Trophoblast cell (in vitro differentiated cells and primary cell): Measurements from ENCODE around the gene MEAF6.

Experiments
- DNase-seq, 2 donors: peaks; one replicate each; pipeline ENCODE4 v3.0.0-alpha.2; 2016
- H2AFZ ChIP-seq: 2 replicates; pipeline ENCODE4 v1.6.1; 2013; ENCODE audit warnings: low read length, moderate library complexity, mild to moderate bottlenecking; ENCODE audit not compliant: insufficient read depth, poor library complexity
- H2AK5ac ChIP-seq: 2 replicates; pipeline ENCODE4 v1.6.1; 2013; ENCODE audit warnings: mild to moderate bottlenecking, low read length
- H2BK120ac ChIP-seq: 2 replicates; pipeline ENCODE4 v1.6.1; 2013; ENCODE audit warnings: low read length, mild to moderate bottlenecking, moderate library complexity; ENCODE audit not compliant: insufficient read depth, poor library complexity
- H2BK12ac ChIP-seq: 2 replicates; pipeline ENCODE4 v1.6.1; 2013; ENCODE audit warnings: mild to moderate bottlenecking, low read length, moderate library complexity
- H2BK5ac ChIP-seq: 2 replicates; pipeline ENCODE4 v1.6.1; 2013; ENCODE audit warnings: low read length, low read depth, moderate library complexity, mild to moderate bottlenecking; ENCODE audit not compliant: poor library complexity
- H3K14ac ChIP-seq: 2 replicates; pipeline ENCODE4 v1.6.1; 2013; ENCODE audit warnings: mild to moderate bottlenecking, low read length
- H3K18ac ChIP-seq: 2 replicates; pipeline ENCODE4 v1.6.1; 2013; ENCODE audit warnings: mild to moderate bottlenecking, low read length
- H3K23ac ChIP-seq: 2 replicates; pipeline ENCODE4 v1.6.1; 2013; ENCODE audit warnings: low read length
- H3K27ac ChIP-seq: 2 replicates; pipeline ENCODE4 v1.5.1; 2013; ENCODE audit warnings: low read depth, mild to moderate bottlenecking, inconsistent platforms, low read length, moderate library complexity
- H3K27me3 ChIP-seq: 2 replicates; pipeline ENCODE4 v1.6.1; 2013; ENCODE audit warnings: inconsistent platforms, mild to moderate bottlenecking, low read length, moderate library complexity; ENCODE audit not compliant: insufficient read depth
- H3K36me3 ChIP-seq, 2 experiments: 1 replicate in 1 of 2; 2 replicates in 1 of 2; pipeline ENCODE4 v1.6.1; 2013; ENCODE audit warnings: low read length in 2 of 2, mild to moderate bottlenecking in 2 of 2, moderate library complexity in 1 of 2; ENCODE audit not compliant: insufficient read depth in 2 of 2, control insufficient read depth in 1 of 2
- H3K4ac ChIP-seq: 2 replicates; pipeline ENCODE4 v1.6.1; 2013; ENCODE audit warnings: low read depth, mild to moderate bottlenecking, low read length, moderate library complexity
- H3K4me1 ChIP-seq, 2 experiments: 1 replicate in 1 of 2; 2 replicates in 1 of 2; pipeline ENCODE4 v1.6.1; 2013; ENCODE audit warnings: low read length in 2 of 2, mild to moderate bottlenecking in 2 of 2, moderate library complexity in 1 of 2; ENCODE audit not compliant: insufficient read depth in 2 of 2, control insufficient read depth in 1 of 2
- H3K4me2 ChIP-seq: 2 replicates; pipeline ENCODE4 v1.6.1; 2013; ENCODE audit warnings: inconsistent platforms, mild to moderate bottlenecking, low read length, moderate library complexity
- H3K4me3 ChIP-seq: 2 replicates; pipeline ENCODE4 v1.5.1; 2013; ENCODE audit warnings: mild to moderate bottlenecking, low read depth, low read length, inconsistent platforms
- H3K79me1 ChIP-seq: one replicate; pipeline ENCODE4 v1.6.1; 2013; ENCODE audit warnings: low read length
- H3K79me2 ChIP-seq: 2 replicates; pipeline ENCODE4 v1.6.1; 2013; ENCODE audit warnings: low read length, mild to moderate bottlenecking; ENCODE audit not compliant: control insufficient read depth, insufficient read depth, poor library complexity
- H3K9ac ChIP-seq: 2 replicates; pipeline ENCODE4 v1.6.1; 2013; ENCODE audit warnings: mild to moderate bottlenecking, low read length
- H3K9me3 ChIP-seq: 2 replicates; pipeline ENCODE4 v1.6.1; 2013; ENCODE audit warnings: low read depth, mild to moderate bottlenecking, control low read depth, inconsistent platforms, low read length; ENCODE audit not compliant: insufficient read depth
- H4K12ac ChIP-seq: 2 replicates; pipeline ENCODE4 v1.6.1; 2013; ENCODE audit warnings: low read depth, mild to moderate bottlenecking, low read length, moderate library complexity
- H4K8ac ChIP-seq: 2 replicates; pipeline ENCODE4 v1.6.1; 2013; ENCODE audit warnings: low read depth, mild to moderate bottlenecking, low read length, moderate library complexity
- H4K91ac ChIP-seq: one replicate; pipeline ENCODE4 v1.6.1; 2013; ENCODE audit warnings: low read depth, mild to moderate bottlenecking, low read length, moderate library complexity
- WGBS: extraction: QIAGEN DNeasy Blood & Tissue Kit; methylation state at CpG from one replicate; pipeline ENCODE4 v1.1.7; 2013; ENCODE audit warnings: missing lambda C conversion rate; ENCODE audit not compliant: insufficient read length, insufficient coverage; ENCODE audit errors: extremely low coverage; 5-methylcytosine and 5-hydroxymethylcytosine counted together

Gene MEAF6

GRCh38 chr1:37475380-37476086 is 39.0 kb downstream of the MEAF6 start:
- no peak for DNase-seq
- Histone ChIP-seq H2BK5ac (peak overlapping the region; percentile 13), H3K9ac (peak overlapping the region; percentile 1), H3K79me2 (peaks cover 29% of the 10 kb centered on the region), H3K36me3 (peaks cover 40 to 43% of the 10 kb centered on the region in 2 experiments), H2BK120ac (peak overlapping the region; percentile 86), H3K18ac (peak overlapping the region; percentile 70), H4K91ac (peak overlapping the region; percentile 34), H2AK5ac (peak overlapping the region; percentile 42), H3K79me1 (peaks cover 56% of the 10 kb centered on the region), H4K8ac (peak overlapping the region; percentile 43), H3K23ac (peak overlapping the region; percentile 11), H3K27ac (peak overlapping the region; percentile 94), H2BK12ac (no peak overlapping the region), H2AFZ (no peak overlapping the region), H3K4me2 (peak overlapping the region; percentile 78), H3K4me3 (peak overlapping the region; percentile 63), H3K14ac (peak overlapping the region; percentile 82), H3K4me1 (peaks cover 66 to 77% of the 10 kb centered on the region in 2 experiments), H3K9me3 (no peaks in the 10 kb centered on the region), H4K12ac (no peak overlapping the region), H3K27me3 (no peaks in the 10 kb centered on the region), H3K4ac (peak overlapping the region; percentile 94)
- no CpG with 5 or more reads among the region's 24 CpGs for WGBS

GRCh38 chr1:37474697-37475379 is 39.7 kb downstream of the MEAF6 start:
- Histone ChIP-seq H3K18ac (peak overlapping the region; percentile 70), H3K4me1 (peaks cover 63 to 74% of the 10 kb centered on the region in 2 experiments), H3K23ac (peak overlapping the region; percentile 11), H3K27me3 (no peaks in the 10 kb centered on the region), H2BK5ac (peak overlapping the region; percentile 80), H4K8ac (peak overlapping the region; percentile 40), H3K14ac (peak overlapping the region; percentile 82), H3K9me3 (no peaks in the 10 kb centered on the region), H3K79me2 (peaks cover 29% of the 10 kb centered on the region), H3K79me1 (peaks cover 56% of the 10 kb centered on the region), H2BK120ac (peak overlapping the region; percentile 86), H3K4me3 (peak overlapping the region; percentile 77), H2AFZ (no peak overlapping the region), H3K27ac (peak overlapping the region; percentile 94), H3K4ac (peak overlapping the region; percentile 94), H3K4me2 (peak overlapping the region; percentile 78), H4K12ac (peak overlapping the region; percentile 35), H3K9ac (peak overlapping the region; percentile 78), H2AK5ac (peak overlapping the region; percentile 42), H3K36me3 (peaks cover 34 to 36% of the 10 kb centered on the region in 2 experiments), H2BK12ac (peak overlapping the region; percentile 41), H4K91ac (peak overlapping the region; percentile 78)
- WGBS, result no CpG with 5 or more reads among the region's 38 CpGs
- peak in 1 of 2 donors; percentile 32 for DNase-seq

- H2AK5ac ChIP-seq, result peak within 1 kb of the TSS; percentile 42
- H3K18ac ChIP-seq, result peak within 1 kb of the TSS; percentile 70
- H3K4ac ChIP-seq, result peak within 1 kb of the TSS; percentile 94
- peak within 1 kb of the TSS; percentile 80 for H2BK5ac ChIP-seq
- peak within 1 kb of the TSS; percentile 94 for H3K27ac ChIP-seq
- peaks cover 29% of the 10 kb centered on the region for H3K79me2 ChIP-seq
- peak within 1 kb of the TSS; percentile 40 for H4K8ac ChIP-seq
- H3K23ac ChIP-seq, result peak within 1 kb of the TSS; percentile 11
- H3K36me3 ChIP-seq, result peaks cover 27 to 29% of the 10 kb centered on the region in 2 experiments
- H4K12ac ChIP-seq, result peak within 1 kb of the TSS; percentile 35
- peaks cover 51% of the 10 kb centered on the region for H3K79me1 ChIP-seq
- H3K9me3 ChIP-seq, result no peaks in the 10 kb centered on the region
- no CpG with 5 or more reads among the region's 78 CpGs for WGBS
- peak within 1 kb of the TSS; percentile 81 for H3K9ac ChIP-seq
- H2AFZ ChIP-seq, result peak within 1 kb of the TSS; percentile 4
- peak within 1 kb of the TSS; percentile 86 for H2BK120ac ChIP-seq
- H3K14ac ChIP-seq, result peak within 1 kb of the TSS; percentile 82
- DNase-seq, result peak; percentile 89 to 95
- no peaks in the 10 kb centered on the region for H3K27me3 ChIP-seq
- H3K4me1 ChIP-seq, result peaks cover 57 to 67% of the 10 kb centered on the region in 2 experiments
- H3K4me3 ChIP-seq, result peak within 1 kb of the TSS; percentile 89
- H4K91ac ChIP-seq, result peak within 1 kb of the TSS; percentile 78
- H2BK12ac ChIP-seq, result peak within 1 kb of the TSS; percentile 80
- H3K4me2 ChIP-seq, result peak within 1 kb of the TSS; percentile 81
Measured at GRCh38 chr1:37474046-37474696, 40.4 kb downstream of the MEAF6 start, which contains the start of gene ZC3H12A. TSS of gene ZC3H12A (plus strand) at chr1:37474580. CDS start at chr1:37475497, 917 bp downstream.

GRCh38 chr1:37473431-37474045 is 41.0 kb downstream of the MEAF6 start:
- H2BK120ac ChIP-seq, result no peak overlapping the region
- no CpG with 5 or more reads among the region's 12 CpGs for WGBS
- H2BK12ac ChIP-seq, result peak overlapping the region; percentile 80
- H3K9ac ChIP-seq, result peak overlapping the region; percentile 81
- peaks cover 51 to 61% of the 10 kb centered on the region in 2 experiments for H3K4me1 ChIP-seq
- H3K4ac ChIP-seq, result peak overlapping the region; percentile 1
- peaks cover 50% of the 10 kb centered on the region for H3K79me1 ChIP-seq
- H3K4me2 ChIP-seq, result peak overlapping the region; percentile 81
- H2AK5ac ChIP-seq, result peak overlapping the region; percentile 36
- H3K4me3 ChIP-seq, result peak overlapping the region; percentile 89
- H3K9me3 ChIP-seq, result no peaks in the 10 kb centered on the region
- H3K23ac ChIP-seq, result no peak overlapping the region
- peak overlapping the region; percentile 31 for H4K91ac ChIP-seq
- H3K36me3 ChIP-seq, result peaks cover 21 to 23% of the 10 kb centered on the region in 2 experiments
- peak overlapping the region; percentile 7 for H3K14ac ChIP-seq
- peak overlapping the region; percentile 5 for H4K8ac ChIP-seq
- peak in 1 of 2 donors; percentile 38 for DNase-seq
- peak overlapping the region; percentile 4 for H2AFZ ChIP-seq
- no peaks in the 10 kb centered on the region for H3K27me3 ChIP-seq
- no peak overlapping the region for H2BK5ac ChIP-seq
- H4K12ac ChIP-seq, result no peak overlapping the region
- H3K79me2 ChIP-seq, result peaks cover 29% of the 10 kb centered on the region
- no peak overlapping the region for H3K27ac ChIP-seq
- H3K18ac ChIP-seq, result peak overlapping the region; percentile 11
